Type B pancreatic cell (in vitro differentiated cells): ENCODE data around the gene ATP6AP1. TPM values are rescaled to one million over a fixed set of nuclear protein-coding genes. Genes with fewer than 3 reads are reported as not detected.
A peak's percentile ranks its signal among the peaks of the same experiment; 100 is the strongest.

ENCODE experiments used
- DNase-seq: peaks from one replicate; pipeline ENCODE4 v3.0.0; 2021; ENCODE audit warnings: mixed read lengths; ENCODE audit not compliant: unreplicated experiment; ENCODE audit errors: extremely low spot score
- H3K27ac Mint-ChIP-seq: 2 replicates; pipeline ENCODE4 v1.8.0; 2021; ENCODE audit warnings: mild to moderate bottlenecking, mixed read lengths
- H3K27me3 Mint-ChIP-seq: 2 replicates; pipeline ENCODE4 v1.8.0; 2021; ENCODE audit warnings: mixed read lengths
- H3K36me3 Mint-ChIP-seq: 2 replicates; pipeline ENCODE4 v1.8.0; 2021; ENCODE audit warnings: mixed read lengths
- H3K4me1 Mint-ChIP-seq: one replicate; pipeline ENCODE4 v1.8.0; 2021; ENCODE audit warnings: mixed read lengths; ENCODE audit not compliant: unreplicated experiment
- H3K4me3 Mint-ChIP-seq: 2 replicates; pipeline ENCODE4 v1.8.0; 2021; ENCODE audit warnings: mild to moderate bottlenecking, mixed read lengths
- H3K9me3 Mint-ChIP-seq: 2 replicates; pipeline ENCODE4 v1.8.0; 2021; ENCODE audit warnings: mixed read lengths
- CTCF ChIP-seq: fragments of 200-600 bp; sonication (generic); conservative IDR thresholded peaks from 2 replicates; pipeline ENCODE4 v1.5.0; 2021; ENCODE audit warnings: antibody characterized with exemption, mild to moderate bottlenecking
- long read RNA-seq: library from polyadenylated mRNA; unstranded; transcript quantifications from one replicate; pipeline ENCODE4 v2.0.0, GENCODE V29; 2020
- total RNA-seq: library from RNA; stranded (reverse); gene quantifications from 2 replicates; pipeline ENCODE4 v1.2.1, GENCODE V29; 2021; ENCODE audit warnings: low replicate concordance

ATP6AP1 gene
- total RNA-seq = 105 and 159 TPM in 2 replicates
- long read RNA-seq, transcript ATP6AP1-209 (9 exons, 2,079 nt) = minor isoform, 7 of 272 reads
- long read RNA-seq, transcript ATP6AP1-201 (10 exons, 2,099 nt) = major isoform, 229 of 272 reads
- long read RNA-seq, partial matches to known transcripts = 22 of 272 reads
- long read RNA-seq, other reads (novel, unspliced or antisense) = 14 of 272 reads

GRCh38 chrX:154428176-154429171 is at the start of gene ATP6AP1:
TSS of gene ATP6AP1 (plus strand) at chrX:154428677. CDS start at chrX:154428693, 16 bp downstream.
- Mint-ChIP-seq H3K4me1 (no peaks in the 10 kb centered on the region), H3K36me3 (peaks cover 6% of the 10 kb centered on the region), H3K4me3 (peak within 1 kb of the TSS; percentile 86), H3K27me3 (no peaks in the 10 kb centered on the region), H3K9me3 (no peaks in the 10 kb centered on the region), H3K27ac (peak within 1 kb of the TSS; percentile 62)
- peak; percentile 92 for DNase-seq
- no peak for TF ChIP-seq CTCF

- Mint-ChIP-seq H3K4me1 (peaks cover 4% of the 10 kb centered on the region), H3K9me3 (no peaks in the 10 kb centered on the region), H3K4me3 (peak within 1 kb of the TSS; percentile 89), H3K27me3 (no peaks in the 10 kb centered on the region), H3K36me3 (no peaks in the 10 kb centered on the region), H3K27ac (peak within 1 kb of the TSS; percentile 95)
- DNase-seq = peak; percentile 96
- TF ChIP-seq CTCF = no peak
Measured at GRCh38 chrX:154378799-154379568, 49.5 kb upstream of the ATP6AP1 start, which contains the start of gene EMD. TSS of gene EMD (plus strand) at chrX:154379295. CDS start at chrX:154379485, 190 bp downstream.

GRCh38 chrX:154379569-154379951 is 48.9 kb upstream of the ATP6AP1 start:
- TF ChIP-seq CTCF = no peak
- H3K4me3 Mint-ChIP-seq = peak overlapping the region; percentile 89
- peak overlapping the region; percentile 95 for H3K27ac Mint-ChIP-seq
- H3K27me3 Mint-ChIP-seq = no peaks in the 10 kb centered on the region
- H3K36me3 Mint-ChIP-seq = no peaks in the 10 kb centered on the region
- H3K9me3 Mint-ChIP-seq = no peaks in the 10 kb centered on the region
- peaks cover 4% of the 10 kb centered on the region for H3K4me1 Mint-ChIP-seq
- no peak for DNase-seq

GRCh38 chrX:154380153-154380552 is 48.3 kb upstream of the ATP6AP1 start:
- Mint-ChIP-seq H3K9me3 (no peaks in the 10 kb centered on the region), H3K36me3 (no peaks in the 10 kb centered on the region), H3K27ac (peak overlapping the region; percentile 95), H3K4me1 (peaks cover 4% of the 10 kb centered on the region), H3K4me3 (peak overlapping the region; percentile 89), H3K27me3 (no peaks in the 10 kb centered on the region)
- no peak for TF ChIP-seq CTCF
- no peak for DNase-seq

GRCh38 chrX:154380787-154381186 is 47.7 kb upstream of the ATP6AP1 start:
- no peak for DNase-seq
- Mint-ChIP-seq H3K36me3 (no peaks in the 10 kb centered on the region), H3K4me3 (peak overlapping the region; percentile 89), H3K4me1 (peaks cover 4% of the 10 kb centered on the region), H3K27ac (peak overlapping the region; percentile 88), H3K27me3 (no peaks in the 10 kb centered on the region), H3K9me3 (no peaks in the 10 kb centered on the region)
- TF ChIP-seq CTCF = no peak
